Liver (tissue), 9 donors: ENCODE data around the gene ZNF664. TPM values are rescaled to one million over a fixed set of nuclear protein-coding genes. Genes with fewer than 3 reads are reported as not detected.

Source experiments
- DNase-seq: peaks from one replicate; pipeline ENCODE4 v3.0.0-alpha.2; 2017; ENCODE audit warnings: low spot score
- H3K27ac ChIP-seq, 2 donors: one replicate each; pipeline ENCODE4 v1.7.0; 2013; ENCODE audit warnings: inconsistent platforms in 2 of 2, low read length in 2 of 2, control low read depth in 1 of 2, low read depth in 1 of 2, mild to moderate bottlenecking in 1 of 2
- H3K27me3 ChIP-seq, 4 donors: one replicate each; pipeline versions ENCODE4 v1.6.1 to v1.7.0; 2013; ENCODE audit warnings: low read length in 3 of 4, inconsistent platforms in 1 of 4, mild to moderate bottlenecking in 1 of 4, moderate library complexity in 1 of 4; ENCODE audit not compliant: control insufficient read depth in 4 of 4, insufficient read depth in 4 of 4
- H3K36me3 ChIP-seq, 4 donors: one replicate each; pipeline versions ENCODE4 v1.6.1 to v1.7.0; 2013; ENCODE audit warnings: low read length in 3 of 4, mild to moderate bottlenecking in 3 of 4, low read depth in 1 of 4, moderate library complexity in 1 of 4; ENCODE audit not compliant: control insufficient read depth in 4 of 4, insufficient read depth in 3 of 4
- H3K4me1 ChIP-seq, 4 donors: one replicate each; pipeline versions ENCODE4 v1.6.1 to v1.7.0; 2013; ENCODE audit warnings: low read length in 3 of 4, mild to moderate bottlenecking in 3 of 4, moderate library complexity in 1 of 4; ENCODE audit not compliant: control insufficient read depth in 4 of 4, insufficient read depth in 4 of 4
- H3K4me3 ChIP-seq, 3 donors: one replicate each; pipeline versions ENCODE4 v1.6.1 to v1.7.0; 2013; ENCODE audit warnings: low read length in 3 of 3, control low read depth in 1 of 3, low read depth in 1 of 3, mild to moderate bottlenecking in 1 of 3
- H3K9ac ChIP-seq, 2 donors: one replicate each; pipeline ENCODE4 v1.7.0; 2013; ENCODE audit warnings: low read length in 2 of 2, mild to moderate bottlenecking in 2 of 2, moderate library complexity in 2 of 2, control low read depth in 1 of 2, low read depth in 1 of 2
- H3K9me3 ChIP-seq, 4 donors: one replicate each; pipeline versions ENCODE4 v1.6.1 to v1.7.0; 2013; ENCODE audit warnings: low read length in 3 of 4; ENCODE audit not compliant: control insufficient read depth in 4 of 4
- ATF3 ChIP-seq: IDR thresholded peaks from 2 replicates; pipeline ENCODE4 v1.6.1; 2016; ENCODE audit warnings: antibody characterized with exemption
- EGR1 ChIP-seq, 2 donors: IDR thresholded peaks; 2 replicates each; pipeline ENCODE4 v1.6.1; 2016 to 2018; ENCODE audit warnings: antibody characterized with exemption in 2 of 2, low read depth in 2 of 2
- FOXA1 ChIP-seq: IDR thresholded peaks from 2 replicates; pipeline ENCODE4 v1.6.1; 2016; ENCODE audit warnings: antibody characterized with exemption
- FOXA2 ChIP-seq: IDR thresholded peaks from 2 replicates; pipeline ENCODE4 v1.6.1; 2016; ENCODE audit warnings: antibody characterized with exemption
- GABPA ChIP-seq, 2 donors: IDR thresholded peaks in 1 of 2; conservative IDR thresholded peaks in 1 of 2; 2 replicates each; pipeline ENCODE4 v1.6.1; 2016; ENCODE audit warnings: antibody characterized with exemption in 2 of 2, mild to moderate bottlenecking in 1 of 2, moderate library complexity in 1 of 2
- HNF4A ChIP-seq, 2 donors: conservative IDR thresholded peaks; 2 replicates each; pipeline ENCODE4 v1.6.1; 2016; ENCODE audit warnings: antibody characterized with exemption in 2 of 2, mild to moderate bottlenecking in 2 of 2
- HNF4G ChIP-seq: IDR thresholded peaks from 2 replicates; pipeline ENCODE4 v1.6.1; 2016; ENCODE audit warnings: antibody characterized with exemption
- JUND ChIP-seq, 2 donors: IDR thresholded peaks; 2 replicates each; pipeline ENCODE4 v1.6.1; 2016; ENCODE audit warnings: antibody characterized with exemption in 2 of 2
- MAX ChIP-seq: IDR thresholded peaks from 2 replicates; pipeline ENCODE4 v1.6.1; 2016; ENCODE audit warnings: antibody characterized with exemption
- NR2F2 ChIP-seq: IDR thresholded peaks from 2 replicates; pipeline ENCODE4 v1.6.1; 2016; ENCODE audit warnings: antibody characterized with exemption
- RAD21 ChIP-seq, 2 donors: IDR thresholded peaks; 2 replicates each; pipeline ENCODE4 v1.6.1; 2016; ENCODE audit warnings: antibody characterized with exemption in 2 of 2, mild to moderate bottlenecking in 2 of 2
- RXRA ChIP-seq, 2 donors: IDR thresholded peaks; 2 replicates each; pipeline ENCODE4 v1.6.1; 2017 to 2018; ENCODE audit warnings: antibody characterized with exemption in 2 of 2, mild to moderate bottlenecking in 1 of 2
- SP1 ChIP-seq: IDR thresholded peaks from 2 replicates; pipeline ENCODE4 v1.6.1; 2018; ENCODE audit warnings: antibody characterized with exemption, mild to moderate bottlenecking
- TAF1 ChIP-seq: conservative IDR thresholded peaks from 2 replicates; pipeline ENCODE4 v1.6.1; 2016; ENCODE audit warnings: antibody characterized with exemption, mild to moderate bottlenecking
- YY1 ChIP-seq: IDR thresholded peaks from 2 replicates; pipeline ENCODE4 v1.6.1; 2016; ENCODE audit warnings: antibody characterized with exemption, mild to moderate bottlenecking
- WGBS: extraction: QIAGEN DNeasy Blood & Tissue Kit; methylation state at CpG from one replicate; pipeline ENCODE4 v1.1.7; 2013; 5-methylcytosine and 5-hydroxymethylcytosine counted together
- polyA plus RNA-seq, 2 donors: library from polyadenylated mRNA; stranded (reverse) in 1 of 2; unstranded in 1 of 2; fragments of 200-250 nt in 1 of 2; fragments of >200 nt in 1 of 2; fragmentation: Nextera tagmentation in 1 of 2; extraction: Ambion mirVana in 1 of 2; gene quantifications; one replicate each; pipeline versions ENCODE4 v1.2.1 to v1.2.3, GENCODE V29; 2013 to 2015
- total RNA-seq, 2 donors: library from RNA; depleted of rRNA; stranded (reverse); fragments of >200 nt; gene quantifications; one replicate each; pipeline ENCODE4 v1.2.3, GENCODE V29; 2014
- TF ChIP-seq, protein P1 (sequence below): fragments of 150-350 bp; IDR thresholded peaks from 2 replicates; pipeline ENCODE4 v1.5.1; 2017; ENCODE audit warnings: improper control_type of control experiment, low read depth, low read length; ENCODE audit not compliant: missing input control
- TF ChIP-seq, protein P2 (sequence below): IDR thresholded peaks from 2 replicates; pipeline ENCODE4 v1.6.1; 2016; ENCODE audit warnings: antibody characterized with exemption
- donor health status: healthy.
- donor health status: healthy.
- donor health status: healthy.
- donor health status: healthy.
- donor health status: healthy.

Gene ZNF664
- total and polyA plus RNA-seq, 4 donors, result 7.2 to 40.3 (median 29.6) TPM

DNA sequence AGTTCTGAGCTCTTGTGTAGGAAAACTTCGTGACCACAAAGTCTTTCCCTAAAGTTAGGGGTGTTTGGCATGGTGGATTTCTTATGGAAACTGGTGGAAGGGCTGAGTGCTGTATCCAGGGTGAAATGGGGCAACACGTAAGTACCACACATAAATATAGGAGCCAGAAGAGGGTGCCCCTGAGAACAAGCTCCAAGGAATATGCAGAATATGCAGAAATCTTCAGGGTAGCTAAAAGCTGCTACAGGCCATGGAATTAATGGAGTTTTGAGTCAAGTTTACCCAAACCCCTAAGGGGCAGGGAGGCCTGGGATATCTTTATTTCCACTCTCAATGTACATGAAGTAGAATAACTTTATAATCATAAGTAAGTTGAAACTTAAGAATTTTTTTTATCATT is 44.0 kb downstream of the ZNF664 start (continued):
- TF ChIP-seq RAD21 (IDR thresholded peaks at IDR 0.05), result no peak
- TF ChIP-seq SP1, result no peak
- no peak for TF ChIP-seq EGR1 (IDR thresholded peaks at IDR 0.05; ENCODE audit: low read depth in 2 of 2)

DNA sequence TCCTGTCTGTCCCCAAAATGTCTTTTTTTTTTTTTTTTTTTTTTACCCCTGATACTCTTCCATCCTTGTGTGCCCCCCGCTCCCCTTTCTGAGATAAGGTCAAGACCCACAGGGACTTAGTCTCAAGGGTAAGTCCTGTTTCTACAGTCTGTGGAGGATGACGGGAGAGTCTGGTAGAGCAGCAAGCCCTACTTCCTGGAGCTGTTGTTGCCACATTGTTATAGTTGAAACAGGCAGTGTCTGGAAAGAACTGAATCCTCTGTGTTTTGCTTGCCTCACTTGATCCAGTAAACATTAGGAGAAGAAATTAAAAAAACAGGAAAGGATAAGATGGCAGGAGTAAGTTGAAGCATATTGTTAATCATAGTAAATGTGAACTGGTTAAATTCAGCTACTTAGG is 45.5 kb downstream of the ZNF664 start:
- TF ChIP-seq, protein P1, sequence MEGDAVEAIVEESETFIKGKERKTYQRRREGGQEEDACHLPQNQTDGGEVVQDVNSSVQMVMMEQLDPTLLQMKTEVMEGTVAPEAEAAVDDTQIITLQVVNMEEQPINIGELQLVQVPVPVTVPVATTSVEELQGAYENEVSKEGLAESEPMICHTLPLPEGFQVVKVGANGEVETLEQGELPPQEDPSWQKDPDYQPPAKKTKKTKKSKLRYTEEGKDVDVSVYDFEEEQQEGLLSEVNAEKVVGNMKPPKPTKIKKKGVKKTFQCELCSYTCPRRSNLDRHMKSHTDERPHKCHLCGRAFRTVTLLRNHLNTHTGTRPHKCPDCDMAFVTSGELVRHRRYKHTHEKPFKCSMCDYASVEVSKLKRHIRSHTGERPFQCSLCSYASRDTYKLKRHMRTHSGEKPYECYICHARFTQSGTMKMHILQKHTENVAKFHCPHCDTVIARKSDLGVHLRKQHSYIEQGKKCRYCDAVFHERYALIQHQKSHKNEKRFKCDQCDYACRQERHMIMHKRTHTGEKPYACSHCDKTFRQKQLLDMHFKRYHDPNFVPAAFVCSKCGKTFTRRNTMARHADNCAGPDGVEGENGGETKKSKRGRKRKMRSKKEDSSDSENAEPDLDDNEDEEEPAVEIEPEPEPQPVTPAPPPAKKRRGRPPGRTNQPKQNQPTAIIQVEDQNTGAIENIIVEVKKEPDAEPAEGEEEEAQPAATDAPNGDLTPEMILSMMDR, result no peak
- TF ChIP-seq TAF1 (no peak), GABPA (IDR thresholded peaks at IDR 0.05 in 1 of 2, conservative IDR thresholded peaks at IDR 0.05 in 1 of 2) (no peak), ATF3 (no peak), FOXA2 (no peak), RXRA (IDR thresholded peaks at IDR 0.05) (no peak)
- TF ChIP-seq, protein P2, sequence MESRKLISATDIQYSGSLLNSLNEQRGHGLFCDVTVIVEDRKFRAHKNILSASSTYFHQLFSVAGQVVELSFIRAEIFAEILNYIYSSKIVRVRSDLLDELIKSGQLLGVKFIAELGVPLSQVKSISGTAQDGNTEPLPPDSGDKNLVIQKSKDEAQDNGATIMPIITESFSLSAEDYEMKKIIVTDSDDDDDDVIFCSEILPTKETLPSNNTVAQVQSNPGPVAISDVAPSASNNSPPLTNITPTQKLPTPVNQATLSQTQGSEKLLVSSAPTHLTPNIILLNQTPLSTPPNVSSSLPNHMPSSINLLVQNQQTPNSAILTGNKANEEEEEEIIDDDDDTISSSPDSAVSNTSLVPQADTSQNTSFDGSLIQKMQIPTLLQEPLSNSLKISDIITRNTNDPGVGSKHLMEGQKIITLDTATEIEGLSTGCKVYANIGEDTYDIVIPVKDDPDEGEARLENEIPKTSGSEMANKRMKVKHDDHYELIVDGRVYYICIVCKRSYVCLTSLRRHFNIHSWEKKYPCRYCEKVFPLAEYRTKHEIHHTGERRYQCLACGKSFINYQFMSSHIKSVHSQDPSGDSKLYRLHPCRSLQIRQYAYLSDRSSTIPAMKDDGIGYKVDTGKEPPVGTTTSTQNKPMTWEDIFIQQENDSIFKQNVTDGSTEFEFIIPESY, result no peak
- Histone ChIP-seq H3K4me1 (peaks cover 0 to 10% (median 6%) of the 10 kb centered on the region in 4 donors), H3K36me3 (no peaks in the 10 kb centered on the region), H3K27me3 (no peaks in the 10 kb centered on the region), H3K9me3 (no peaks in the 10 kb centered on the region), H3K9ac (no peak overlapping the region), H3K4me3 (no peak overlapping the region), H3K27ac (no peak overlapping the region)
- DNase-seq, result no peak
- WGBS, result 86% methylated on average over 2 of the region's 2 CpGs

DNA sequence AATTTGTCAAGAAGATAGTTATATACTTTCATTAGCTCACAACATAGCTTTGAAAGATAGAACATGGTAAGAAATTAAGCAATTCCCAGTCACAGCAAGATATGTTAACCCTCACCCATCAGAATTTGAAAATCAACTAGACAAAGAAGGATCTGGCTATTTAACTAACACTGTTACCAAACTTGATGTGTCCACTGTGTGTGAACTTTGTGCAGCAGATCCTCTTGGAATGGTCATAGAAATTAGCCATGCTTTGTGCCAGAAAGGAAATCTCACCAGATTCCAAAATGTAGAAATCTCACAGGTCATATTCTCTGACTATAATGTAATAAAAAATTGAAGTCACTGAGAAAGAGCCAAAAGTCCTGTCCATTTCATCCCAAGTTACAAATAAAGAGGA is 46.1 kb downstream of the ZNF664 start:
- no peak for DNase-seq
- Histone ChIP-seq H3K27ac (no peak overlapping the region), H3K9me3 (no peaks in the 10 kb centered on the region)
- TF ChIP-seq FOXA1, result no peak
- TF ChIP-seq EGR1 (IDR thresholded peaks at IDR 0.05; ENCODE audit: low read depth in 2 of 2), result no peak
- TF ChIP-seq RAD21 (IDR thresholded peaks at IDR 0.05), result no peak
- no peak for TF ChIP-seq HNF4G
- TF ChIP-seq ATF3, result no peak
- no peak for TF ChIP-seq YY1
- TF ChIP-seq SP1, result no peak
- no peak for TF ChIP-seq FOXA2
- TF ChIP-seq MAX, result no peak
- TF ChIP-seq, protein P2, result no peak
- TF ChIP-seq TAF1, result no peak
- TF ChIP-seq RXRA (IDR thresholded peaks at IDR 0.05), result no peak
- TF ChIP-seq NR2F2, result no peak
- no peak for TF ChIP-seq JUND (IDR thresholded peaks at IDR 0.05)
- TF ChIP-seq, protein P1, result no peak
- no peak for TF ChIP-seq HNF4A (conservative IDR thresholded peaks at IDR 0.05)
- no peak for TF ChIP-seq GABPA (IDR thresholded peaks at IDR 0.05 in 1 of 2, conservative IDR thresholded peaks at IDR 0.05 in 1 of 2)

More for the DNA sequence above, 46.1 kb downstream of the ZNF664 start:
- peaks cover 0 to 10% (median 6%) of the 10 kb centered on the region in 4 donors for H3K4me1 ChIP-seq
- no peak overlapping the region for H3K9ac ChIP-seq
- H3K4me3 ChIP-seq, result no peak overlapping the region
- H3K36me3 ChIP-seq, result no peaks in the 10 kb centered on the region
- no peaks in the 10 kb centered on the region for H3K27me3 ChIP-seq
